Measurements from ENCODE around the gene UACA.

UACA gene

DNA sequence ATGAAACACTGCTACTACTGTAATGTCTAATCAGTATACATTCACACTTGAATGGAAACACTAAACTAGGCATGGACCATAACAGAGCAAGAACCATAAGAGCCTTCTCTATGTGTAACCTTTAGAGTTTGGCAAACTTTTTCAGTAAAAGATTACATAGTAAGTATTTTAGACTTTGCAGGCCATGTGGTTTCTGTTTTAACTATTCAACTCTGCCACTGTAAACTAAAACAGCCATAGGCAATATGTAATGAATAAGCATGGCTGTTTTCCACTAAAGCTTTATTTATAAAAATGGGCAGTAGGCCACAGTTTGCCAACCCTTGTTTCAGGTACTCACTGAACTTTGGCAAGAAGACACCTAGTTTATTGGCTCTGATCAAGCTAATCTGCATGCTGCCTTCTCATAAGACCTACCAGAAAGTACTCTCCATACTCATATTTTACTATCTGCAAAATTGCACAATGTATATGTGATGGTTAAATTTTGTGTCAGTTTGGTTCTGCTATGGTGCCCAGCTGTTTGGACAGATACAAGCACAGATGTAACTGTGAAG, 46.0 kb downstream of the UACA start:
- no peak for DNase-seq (ENCODE audit: extremely low read depth, insufficient read length)
- Histone ChIP-seq H3K36me3 (ENCODE audit: control insufficient read depth, insufficient read depth, low read length) (no peaks in the 10 kb centered on the region), H3K27me3 (replicated peaks; ENCODE audit: control insufficient read depth, insufficient read depth, low read length) (no peaks in the 10 kb centered on the region), H3K4me3 (replicated peaks; ENCODE audit: low read depth, low read length) (no peak overlapping the region)
- TF ChIP-seq, protein P1, sequence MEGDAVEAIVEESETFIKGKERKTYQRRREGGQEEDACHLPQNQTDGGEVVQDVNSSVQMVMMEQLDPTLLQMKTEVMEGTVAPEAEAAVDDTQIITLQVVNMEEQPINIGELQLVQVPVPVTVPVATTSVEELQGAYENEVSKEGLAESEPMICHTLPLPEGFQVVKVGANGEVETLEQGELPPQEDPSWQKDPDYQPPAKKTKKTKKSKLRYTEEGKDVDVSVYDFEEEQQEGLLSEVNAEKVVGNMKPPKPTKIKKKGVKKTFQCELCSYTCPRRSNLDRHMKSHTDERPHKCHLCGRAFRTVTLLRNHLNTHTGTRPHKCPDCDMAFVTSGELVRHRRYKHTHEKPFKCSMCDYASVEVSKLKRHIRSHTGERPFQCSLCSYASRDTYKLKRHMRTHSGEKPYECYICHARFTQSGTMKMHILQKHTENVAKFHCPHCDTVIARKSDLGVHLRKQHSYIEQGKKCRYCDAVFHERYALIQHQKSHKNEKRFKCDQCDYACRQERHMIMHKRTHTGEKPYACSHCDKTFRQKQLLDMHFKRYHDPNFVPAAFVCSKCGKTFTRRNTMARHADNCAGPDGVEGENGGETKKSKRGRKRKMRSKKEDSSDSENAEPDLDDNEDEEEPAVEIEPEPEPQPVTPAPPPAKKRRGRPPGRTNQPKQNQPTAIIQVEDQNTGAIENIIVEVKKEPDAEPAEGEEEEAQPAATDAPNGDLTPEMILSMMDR (IDR thresholded peaks at IDR 0.05; ENCODE audit: insufficient read depth, low read length, poor library complexity, severe bottlenecking): no peak

DNA sequence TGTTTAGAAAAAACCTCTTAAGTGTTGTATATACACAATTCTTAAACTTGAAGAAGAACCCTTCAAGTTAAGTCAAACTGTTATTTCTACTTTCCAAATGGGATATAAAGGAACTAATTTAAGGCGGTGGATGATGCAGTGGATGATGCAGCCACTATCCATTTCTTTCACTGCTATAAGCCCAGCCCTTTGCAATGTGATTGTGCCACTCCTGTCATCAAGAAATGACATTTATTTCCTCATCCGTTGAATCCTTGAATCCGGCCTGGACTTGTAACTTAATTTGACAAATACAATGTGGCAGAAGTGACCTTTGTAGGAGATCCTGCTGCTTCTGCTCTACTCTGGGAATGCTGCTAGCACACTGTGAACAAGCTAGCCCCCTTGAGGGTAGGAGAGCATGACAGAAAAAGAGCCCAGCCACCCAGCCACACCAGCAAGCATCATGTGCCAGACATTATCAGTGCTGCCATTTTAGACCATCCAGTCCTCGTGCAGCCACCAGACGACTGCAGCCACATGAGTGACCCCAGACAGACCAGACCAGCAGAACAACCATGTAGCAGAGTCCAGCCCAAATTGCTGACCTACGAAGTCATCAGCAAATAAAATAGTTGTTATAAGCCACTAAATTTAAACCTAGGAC, 47.4 kb downstream of the UACA start:
- H3K4me3 ChIP-seq (replicated peaks; ENCODE audit: low read depth, low read length): no peak overlapping the region
- DNase-seq (ENCODE audit: extremely low read depth, insufficient read length): no peak

DNA sequence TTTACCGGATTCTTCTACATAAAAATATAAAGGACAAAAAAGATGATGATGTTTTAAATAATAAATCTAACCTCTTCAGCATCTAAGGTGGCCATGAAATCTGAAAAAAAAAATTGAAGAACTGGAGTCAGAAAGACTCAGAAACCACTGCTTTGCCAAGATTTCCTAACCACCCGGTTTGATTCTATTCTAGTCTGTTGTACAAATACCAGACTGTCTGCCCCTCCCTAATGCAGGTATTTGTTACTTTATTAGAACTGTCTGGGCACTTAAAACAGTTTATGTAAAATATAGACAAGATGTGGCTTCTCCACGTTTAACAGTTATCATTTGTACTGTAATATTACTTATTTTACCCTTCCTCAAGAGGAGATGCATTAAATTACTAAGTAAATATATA, 48.8 kb downstream of the UACA start:
- H3K27me3 ChIP-seq (replicated peaks; ENCODE audit: control insufficient read depth, insufficient read depth, low read length): no peaks in the 10 kb centered on the region
- no peak for DNase-seq (ENCODE audit: extremely low read depth, insufficient read length)
- H3K36me3 ChIP-seq (ENCODE audit: control insufficient read depth, insufficient read depth, low read length): no peaks in the 10 kb centered on the region
- TF ChIP-seq, protein P1 (IDR thresholded peaks at IDR 0.05; ENCODE audit: insufficient read depth, low read length, poor library complexity, severe bottlenecking): no peak
- no peak overlapping the region for H3K4me3 ChIP-seq (replicated peaks; ENCODE audit: low read depth, low read length)

More for the DNA sequence above, 47.4 kb downstream of the UACA start:
- H3K27me3 ChIP-seq (replicated peaks; ENCODE audit: control insufficient read depth, insufficient read depth, low read length): no peaks in the 10 kb centered on the region
- TF ChIP-seq, protein P1 (IDR thresholded peaks at IDR 0.05; ENCODE audit: insufficient read depth, low read length, poor library complexity, severe bottlenecking): no peak
- no peaks in the 10 kb centered on the region for H3K36me3 ChIP-seq (ENCODE audit: control insufficient read depth, insufficient read depth, low read length)

DNA sequence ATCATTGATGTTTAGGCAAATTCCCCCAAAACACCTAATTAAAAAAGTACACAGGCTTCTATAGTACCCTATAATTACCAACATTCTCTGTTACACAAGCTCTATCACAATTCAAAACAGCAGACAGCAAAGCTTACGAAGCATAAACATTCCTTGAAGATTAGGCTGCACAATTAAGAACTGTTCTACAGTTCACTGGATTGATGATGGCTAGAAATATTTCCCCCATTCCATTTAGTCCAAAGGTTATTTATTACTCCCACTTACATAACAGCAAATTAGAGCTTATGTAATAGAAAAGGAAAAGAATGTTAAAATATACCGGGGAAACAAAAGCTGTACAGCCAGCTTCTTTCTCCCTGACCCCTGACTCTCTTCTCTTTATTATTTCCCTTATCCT, 49.3 kb downstream of the UACA start:
- H3K4me3 ChIP-seq (replicated peaks; ENCODE audit: low read depth, low read length): no peak overlapping the region
- H3K36me3 ChIP-seq (ENCODE audit: control insufficient read depth, insufficient read depth, low read length): no peaks in the 10 kb centered on the region
- H3K27me3 ChIP-seq (replicated peaks; ENCODE audit: control insufficient read depth, insufficient read depth, low read length): no peaks in the 10 kb centered on the region
- TF ChIP-seq, protein P1 (IDR thresholded peaks at IDR 0.05; ENCODE audit: insufficient read depth, low read length, poor library complexity, severe bottlenecking): no peak
- no peak for DNase-seq (ENCODE audit: extremely low read depth, insufficient read length)

DNA sequence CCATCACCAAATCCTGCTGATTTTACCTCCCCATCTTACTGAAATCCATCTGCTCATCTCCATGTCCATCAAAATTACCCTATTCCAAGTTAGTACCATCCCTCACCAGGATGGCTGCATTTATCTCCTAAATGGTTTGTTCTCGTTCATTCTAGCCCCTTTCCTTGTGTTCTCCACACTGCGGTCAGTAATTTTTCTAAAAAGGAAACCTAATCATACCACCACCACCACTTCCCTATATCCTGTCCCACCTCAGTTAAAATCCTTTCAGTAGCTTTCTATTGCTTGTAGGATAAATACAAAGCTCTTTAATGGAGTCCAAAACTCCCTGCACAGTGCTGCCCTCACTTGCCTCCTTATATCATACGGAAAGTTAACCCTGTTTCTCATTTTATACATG, 51.1 kb downstream of the UACA start:
- no peak for DNase-seq (ENCODE audit: extremely low read depth, insufficient read length)
- Histone ChIP-seq H3K4me3 (replicated peaks; ENCODE audit: low read depth, low read length) (no peak overlapping the region), H3K27me3 (replicated peaks; ENCODE audit: control insufficient read depth, insufficient read depth, low read length) (no peaks in the 10 kb centered on the region), H3K36me3 (ENCODE audit: control insufficient read depth, insufficient read depth, low read length) (no peaks in the 10 kb centered on the region)
- TF ChIP-seq, protein P1 (IDR thresholded peaks at IDR 0.05; ENCODE audit: insufficient read depth, low read length, poor library complexity, severe bottlenecking): no peak

Data from GM06990 (cell line).